ENCODE measurements around the gene SNX17. TPM values are rescaled to one million over a fixed set of nuclear protein-coding genes. Genes with fewer than 3 reads are reported as not detected.
"Not testable (repeated sequence)": the region's sequence is repeated elsewhere in the genome, so short reads cannot be mapped to it uniquely, and the experiment has no call there.

The SNX17 gene
- total RNA-seq, 1 experiment from 2014 or later: 84.6 TPM

- DNase-seq (ENCODE audit: low spot score): no peak
These were observed 28.5 kb downstream of the SNX17 start for GRCh38 chr2:27398962-27399361.

GRCh38 chr2:27400348-27401135 is 30.1 kb downstream of the SNX17 start:
- no peak for DNase-seq (ENCODE audit: low spot score)

DNA sequence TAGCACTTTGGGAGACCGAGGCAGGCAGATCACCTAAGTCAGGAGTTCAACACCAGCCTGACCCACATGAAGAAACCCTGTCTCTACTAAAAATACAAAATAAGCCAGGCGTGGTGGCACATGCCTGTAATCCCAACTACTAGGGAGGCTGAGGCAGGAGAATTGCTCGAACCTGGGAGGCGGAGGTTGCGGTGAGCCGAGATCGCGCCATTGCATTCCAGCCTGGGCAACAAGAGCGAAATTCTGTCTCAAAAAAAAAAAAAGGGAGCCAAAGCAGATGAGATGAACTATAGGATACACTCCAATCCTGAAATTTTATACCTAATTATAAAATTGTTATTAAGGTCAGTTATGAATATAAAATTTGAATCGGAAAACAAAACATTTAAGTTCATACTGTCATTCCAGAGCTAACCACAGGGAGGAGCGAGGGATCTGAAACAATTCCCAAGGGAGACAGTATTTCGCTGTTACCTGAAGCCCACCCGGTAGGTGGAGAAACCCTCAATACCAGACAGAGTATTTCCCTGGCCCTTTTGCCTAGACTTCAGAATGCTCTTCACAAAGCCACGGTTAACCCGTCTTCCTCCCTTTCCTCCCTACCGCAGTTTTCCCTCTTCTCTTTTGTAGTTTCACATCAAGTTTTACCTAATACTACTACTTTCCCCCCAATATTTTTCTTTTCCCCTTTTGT is 37.5 kb downstream of the SNX17 start:
- peak; percentile 30 for DNase-seq (ENCODE audit: low spot score)

GRCh38 chr2:27408601-27409320 is 38.3 kb downstream of the SNX17 start:
- DNase-seq (ENCODE audit: low spot score): no peak

GRCh38 chr2:27409321-27410073 is 39.1 kb downstream of the SNX17 start, which contains the start of gene PPM1G:
Gene PPM1G (minus strand): TSS chr2:27409591. CDS start chr2:27409422, 169 bp downstream.
- peak; percentile 81 for DNase-seq (ENCODE audit: low spot score)

DNA sequence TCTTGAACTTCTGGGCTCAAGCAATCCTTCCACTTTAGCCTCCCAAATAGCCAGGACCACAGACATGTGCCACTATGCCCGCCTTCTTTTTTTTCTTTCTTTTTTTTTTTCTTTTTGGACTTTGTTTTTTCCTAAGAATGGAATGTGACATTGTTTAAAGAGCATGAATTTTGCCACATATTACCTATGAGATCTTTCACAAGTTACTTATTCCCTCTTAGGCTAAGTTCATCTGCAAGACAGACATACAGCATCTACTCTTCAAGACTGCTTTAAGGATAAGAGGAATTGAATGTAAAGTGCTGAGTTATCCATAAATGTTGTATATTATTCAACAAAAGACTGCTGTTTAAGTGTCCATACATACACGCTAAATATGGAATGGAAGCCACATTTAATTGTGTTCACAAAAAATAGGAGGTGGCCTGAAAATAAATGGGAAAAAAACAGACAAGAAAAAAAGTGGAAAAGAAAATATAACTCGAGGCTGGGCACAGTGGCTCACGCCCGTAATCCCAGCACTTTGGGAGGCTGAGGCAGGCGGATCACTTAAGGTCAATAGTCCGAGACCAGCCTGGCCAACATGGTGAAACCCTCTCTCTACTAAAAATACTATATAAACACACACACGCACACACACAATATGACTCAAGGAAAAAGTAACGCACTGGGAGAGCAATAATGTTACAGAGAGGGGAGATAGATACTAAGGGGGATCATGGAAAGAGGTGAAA is 42.2 kb downstream of the SNX17 start:
- DNase-seq (ENCODE audit: low spot score): no peak

- DNase-seq (ENCODE audit: low spot score): no peak
These were observed 45.7 kb downstream of the SNX17 start for GRCh38 chr2:27416151-27416550.

DNA sequence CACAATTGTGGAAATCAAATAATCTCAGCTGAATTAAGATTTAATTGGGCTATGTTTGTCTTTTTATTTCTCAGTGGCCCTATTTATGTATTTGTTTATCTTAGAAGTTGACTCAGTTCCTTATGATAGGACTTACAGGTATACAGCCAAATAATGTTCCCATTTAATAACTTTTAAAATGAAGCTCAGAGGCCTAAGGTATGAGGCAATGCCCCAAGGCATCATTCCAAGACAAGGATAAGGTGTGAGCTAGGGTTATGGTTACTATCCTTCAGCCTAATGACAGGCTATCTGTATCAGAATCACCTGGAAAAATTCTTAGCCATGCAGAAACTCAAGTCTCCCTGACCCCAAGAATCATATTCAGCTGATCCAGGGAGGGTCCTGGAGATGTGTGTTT is 50.6 kb downstream of the SNX17 start:
- no peak for DNase-seq (ENCODE audit: low spot score)

GRCh38 chr2:27421660-27422250 is 51.3 kb downstream of the SNX17 start:
- DNase-seq (ENCODE audit: low spot score): no peak

DNA sequence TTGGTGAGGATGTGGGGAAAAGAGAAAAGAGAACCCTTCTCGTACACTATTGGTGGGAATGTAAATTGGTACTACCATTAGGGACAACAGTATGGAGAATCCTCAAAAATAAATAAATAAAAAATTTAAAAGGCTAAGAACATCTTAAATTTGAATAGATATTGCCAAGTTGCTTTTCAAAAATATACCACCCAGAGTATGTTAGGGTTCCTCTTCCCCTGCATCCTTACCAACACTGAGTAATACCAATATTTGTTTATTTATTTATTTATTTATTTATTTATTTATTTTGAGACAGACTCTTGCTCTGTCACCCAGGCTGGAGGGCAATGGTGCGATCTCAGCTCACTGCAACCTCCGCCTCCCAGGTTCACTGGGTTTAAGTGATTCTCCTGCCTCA is 52.5 kb downstream of the SNX17 start:
- no peak for DNase-seq (ENCODE audit: low spot score)

DNA sequence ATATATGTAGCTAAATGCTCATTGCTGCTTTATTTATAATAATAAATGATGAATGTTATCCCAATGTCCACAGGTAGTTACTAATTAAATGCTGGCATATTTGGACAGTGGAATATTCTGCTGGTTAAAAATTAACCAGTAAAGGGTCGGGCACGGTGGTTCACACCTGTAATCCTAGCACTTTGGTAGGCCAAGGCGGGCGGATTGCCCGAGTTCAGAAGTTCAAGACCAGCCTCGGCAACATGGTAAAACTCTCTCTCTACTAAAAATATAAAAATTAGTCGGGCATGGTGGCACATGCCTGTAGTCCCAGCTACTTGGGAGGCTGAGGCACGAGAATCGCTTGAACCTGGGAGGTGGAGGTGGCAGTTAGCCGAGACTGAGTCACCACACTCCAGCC is 54.6 kb downstream of the SNX17 start:
- not testable (repeated sequence) for DNase-seq (ENCODE audit: low spot score)

Other genes with a start within 250 kb of the SNX17 start
- gene ABHD1, start 246.8 kb upstream of the SNX17 start, total RNA-seq (2014; rRNA removed; shearing (Covaris generic)): 0.12 TPM in 1 of 2 replicates, not detected in the other
- gene PREB, start 236.0 kb upstream of the SNX17 start, total RNA-seq (2014; rRNA removed; shearing (Covaris generic)): 37.0 and 51.9 TPM in 2 replicates
- not detected in 2 replicates for gene PRR30, start 231.2 kb upstream of the SNX17 start, total RNA-seq (2014; rRNA removed; shearing (Covaris generic))
- not detected in 2 replicates for gene TCF23, start 221.6 kb upstream of the SNX17 start, total RNA-seq (2014; rRNA removed; shearing (Covaris generic))
- 196 and 202 TPM in 2 replicates for gene ATRAID, start 158.6 kb upstream of the SNX17 start, total RNA-seq (2014; rRNA removed; shearing (Covaris generic))
- 22.6 and 26.2 TPM in 2 replicates for gene SLC5A6, start 158.3 kb upstream of the SNX17 start, total RNA-seq (2014; rRNA removed; shearing (Covaris generic))
- gene CAD, start 153.2 kb upstream of the SNX17 start, total RNA-seq (2014; rRNA removed; shearing (Covaris generic)): 4.7 and 6.9 TPM in 2 replicates
- gene SLC30A3, start 107.6 kb upstream of the SNX17 start, total RNA-seq (2014; rRNA removed; shearing (Covaris generic)): 0.46 and 0.49 TPM in 2 replicates
- not detected in 2 replicates for gene DNAJC5G, start 95.2 kb upstream of the SNX17 start, total RNA-seq (2014; rRNA removed; shearing (Covaris generic))
- gene TRIM54, start 88.2 kb upstream of the SNX17 start, total RNA-seq (2014; rRNA removed; shearing (Covaris generic)): 0.35 TPM in 1 of 2 replicates, not detected in the other
- gene UCN, start 62.2 kb upstream of the SNX17 start, total RNA-seq (2014; rRNA removed; shearing (Covaris generic)): 0.53 TPM in 1 of 2 replicates, not detected in the other
- gene MPV17, start 47.5 kb upstream of the SNX17 start, total RNA-seq (2014; rRNA removed; shearing (Covaris generic)): 52.9 and 61.7 TPM in 2 replicates
- gene GTF3C2, start 13.9 kb upstream of the SNX17 start, total RNA-seq (2014; rRNA removed; shearing (Covaris generic)): 24.5 and 29.9 TPM in 2 replicates
- gene EIF2B4, start 278 bp upstream of the SNX17 start, total RNA-seq (2014; rRNA removed; shearing (Covaris generic)): 15.0 and 23.8 TPM in 2 replicates
- gene ZNF513, start 10.1 kb downstream of the SNX17 start, total RNA-seq (2014; rRNA removed; shearing (Covaris generic)): 1.4 and 2.8 TPM in 2 replicates
- gene PPM1G, start 39.0 kb downstream of the SNX17 start, total RNA-seq (2014; rRNA removed; shearing (Covaris generic)): 72.0 and 81.7 TPM in 2 replicates
- gene NRBP1, start 58.0 kb downstream of the SNX17 start, total RNA-seq (2014; rRNA removed; shearing (Covaris generic)): 99.9 and 102 TPM in 2 replicates
- gene KRTCAP3, start 71.8 kb downstream of the SNX17 start, total RNA-seq (2014; rRNA removed; shearing (Covaris generic)): not detected in 2 replicates
- gene IFT172, start 119.1 kb downstream of the SNX17 start, total RNA-seq (2014; rRNA removed; shearing (Covaris generic)): 4.5 and 6.3 TPM in 2 replicates
- gene FNDC4, start 124.6 kb downstream of the SNX17 start, total RNA-seq (2014; rRNA removed; shearing (Covaris generic)): 0.16 and 0.29 TPM in 2 replicates
- not detected in 2 replicates for gene GCKR, start 126.2 kb downstream of the SNX17 start, total RNA-seq (2014; rRNA removed; shearing (Covaris generic))
- 16.9 and 18.0 TPM in 2 replicates for gene ZNF512, start 212.4 kb downstream of the SNX17 start, total RNA-seq (2014; rRNA removed; shearing (Covaris generic))

All from H4 (cell line).